GM12878 (cell line): ENCODE results near the gene APCDD1. TPM values are rescaled to one million over a fixed set of nuclear protein-coding genes. Genes with fewer than 3 reads are reported as not detected.

Experiments
- ATAC-seq: fragments of 200-7000 bp; cut with Tn5 transposase; 3 replicates; pipeline ENCODE4 v1.9.1; 2020; ENCODE audit warnings: mild to moderate bottlenecking, moderate library complexity
- BruUV-seq: library from RNA; stranded (reverse); fragments of 400-500 nt; replicated peaks from 2 replicates; lab custom pipeline; 2021; lab: Mats Ljungman, UMichigan
- CTCF ChIA-PET: fragments of 300-600 bp; sonication (Branson Sonifier 250); formaldehyde crosslinking; extraction: SDS; loops from one replicate; lab custom pipeline; 2021; ENCODE audit warnings: inconsistent platforms; lab: Yijun Ruan, JAX
- POLR2A ChIA-PET: fragments of 350-600 bp; formaldehyde crosslinking; extraction: SDS; loops from one replicate; lab custom pipeline; 2021; ENCODE audit warnings: inconsistent platforms; lab: Charles Lee
- RAD21 ChIA-PET: fragments of 300-600 bp; sonication (Branson Sonifier 250); formaldehyde crosslinking; loops from one replicate; lab custom pipeline; 2023; ENCODE audit warnings: antibody characterized with exemption; ENCODE audit not compliant: unreplicated experiment; lab: Charles Lee
- SMC1A ChIA-PET: fragments of 300-600 bp; sonication (Branson Sonifier 250); formaldehyde crosslinking; loops from one replicate; lab custom pipeline; 2023; ENCODE audit not compliant: unreplicated experiment, uncharacterized antibody; lab: Charles Lee
- DNase-seq: peaks from one replicate; pipeline ENCODE4 v3.0.0-alpha.2; 2011; ENCODE audit warnings: low read depth, low spot score
- FAIRE-seq: peaks from 3 replicates; lab custom pipeline; 2011; peaks lifted over from hg19 to GRCh38; lab: Jason Lieb, UNC
- H2AFZ ChIP-seq: 2 replicates; pipeline ENCODE4 v1.6.0; 2011; ENCODE audit warnings: low read depth, low read length, control low read depth; ENCODE audit not compliant: control insufficient read depth
- H3K27ac ChIP-seq: 2 replicates; pipeline ENCODE4 v1.5.1; 2011; ENCODE audit warnings: control low read depth; ENCODE audit not compliant: control insufficient read depth, insufficient read depth
- H3K27me3 ChIP-seq, 2 experiments: replicated peaks in 1 of 2; 2 replicates each; pipeline versions ENCODE4 v1.6.0 to v1.6.1; 2011; ENCODE audit warnings: low read length in 1 of 2; ENCODE audit not compliant: control insufficient read depth in 2 of 2, insufficient read depth in 2 of 2
- H3K36me3 ChIP-seq, 2 experiments: 2 replicates each; pipeline ENCODE4 v1.5.1; 2011; ENCODE audit warnings: low read length in 1 of 2; ENCODE audit not compliant: control insufficient read depth in 2 of 2, insufficient read depth in 2 of 2
- H3K4me1 ChIP-seq: 2 replicates; pipeline ENCODE4 v1.6.1; 2011; ENCODE audit warnings: mild to moderate bottlenecking, low read length, moderate library complexity, mixed read lengths; ENCODE audit not compliant: control insufficient read depth, insufficient read depth
- H3K4me2 ChIP-seq: 2 replicates; pipeline ENCODE4 v1.6.0; 2011; ENCODE audit warnings: control low read depth; ENCODE audit not compliant: control insufficient read depth, insufficient read depth
- H3K4me3 ChIP-seq: fragments of 200-600 bp; sonication (generic); 2 replicates; pipeline ENCODE4 v1.5.1; 2016
- H3K79me2 ChIP-seq: 2 replicates; pipeline ENCODE4 v1.6.0; 2011; ENCODE audit warnings: low read length; ENCODE audit not compliant: control insufficient read depth, insufficient read depth
- H3K9ac ChIP-seq: 2 replicates; pipeline ENCODE4 v1.8.0; 2011; ENCODE audit warnings: low read length, control low read depth, mixed read lengths; ENCODE audit not compliant: control insufficient read depth, insufficient read depth
- H3K9me3 ChIP-seq: replicated peaks from 3 replicates; pipeline ENCODE4 v1.5.1; 2011; ENCODE audit warnings: mild to moderate bottlenecking, low read length; ENCODE audit not compliant: control insufficient read depth, insufficient read depth
- H4K20me1 ChIP-seq: 2 replicates; pipeline ENCODE4 v1.6.0; 2011; ENCODE audit not compliant: control insufficient read depth, insufficient read depth
- CHD2 ChIP-seq: IDR thresholded peaks from 2 replicates; pipeline ENCODE4 v1.6.1; 2011; ENCODE audit warnings: low read depth, low read length, improper control_type of control experiment, borderline replicate concordance
- EP300 ChIP-seq, 2 experiments: fragments of 150-350 bp in 1 of 2; IDR thresholded peaks; 2 replicates each; pipeline ENCODE4 v1.6.1; 2011 to 2012; ENCODE audit warnings: low read depth in 2 of 2, low read length in 2 of 2, borderline replicate concordance in 1 of 2, improper control_type of control experiment in 1 of 2, inconsistent platforms in 1 of 2; ENCODE audit not compliant: control insufficient read depth in 1 of 2
- JUNB ChIP-seq: IDR thresholded peaks from 2 replicates; pipeline ENCODE4 v1.6.1; 2016; ENCODE audit warnings: antibody characterized with exemption, mild to moderate bottlenecking
- KDM1A ChIP-seq: fragments of 200-600 bp; sonication (generic); IDR thresholded peaks from 2 replicates; pipeline ENCODE4 v1.6.1; 2016; ENCODE audit warnings: borderline replicate concordance
- LARP7 ChIP-seq: fragments of 450-650 bp; IDR thresholded peaks from 2 replicates; pipeline ENCODE4 v1.6.1; 2017; ENCODE audit warnings: mild to moderate bottlenecking
- MTA2 ChIP-seq: fragments of 450-650 bp; IDR thresholded peaks from 2 replicates; pipeline ENCODE4 v1.6.1; 2016; ENCODE audit warnings: low read depth, mild to moderate bottlenecking, moderate library complexity
- MXI1 ChIP-seq: fragments of 150-350 bp; IDR thresholded peaks from 2 replicates; pipeline ENCODE4 v1.6.1; 2011; ENCODE audit warnings: low read depth, mild to moderate bottlenecking, inconsistent platforms, low read length, improper control_type of control experiment
- PAX5 ChIP-seq: IDR thresholded peaks from 2 replicates; pipeline ENCODE4 v1.6.1; 2011; ENCODE audit warnings: low read depth, low read length, borderline replicate concordance
- RAD51 ChIP-seq: fragments of 450-650 bp; IDR thresholded peaks from 2 replicates; pipeline ENCODE4 v1.6.1; 2016; ENCODE audit warnings: moderate library complexity, mild to moderate bottlenecking, inconsistent platforms
- RBBP5 ChIP-seq: fragments of 200-600 bp; sonication (generic); conservative IDR thresholded peaks from 2 replicates; pipeline ENCODE4 v1.6.1; 2016
- RELA ChIP-seq: fragments of 450-650 bp; IDR thresholded peaks from 2 replicates; pipeline ENCODE4 v1.8.0; 2014; ENCODE audit warnings: borderline replicate concordance; ENCODE audit not compliant: partially characterized antibody
- SMAD1 ChIP-seq: fragments of 450-650 bp; IDR thresholded peaks from 2 replicates; pipeline ENCODE4 v1.6.1; 2018; ENCODE audit warnings: mild to moderate bottlenecking, low read depth; ENCODE audit not compliant: partially characterized antibody
- SREBF1 ChIP-seq: IDR thresholded peaks from 2 replicates; pipeline ENCODE4 v1.6.1; 2012; ENCODE audit warnings: mild to moderate bottlenecking, low read length
- SUZ12 ChIP-seq: fragments of 200-600 bp; sonication (generic); IDR thresholded peaks from one replicate; pipeline ENCODE4 v1.6.1; 2018; ENCODE audit warnings: antibody characterized with exemption, mild to moderate bottlenecking; ENCODE audit not compliant: unreplicated experiment
- TCF7 ChIP-seq: IDR thresholded peaks from 2 replicates; pipeline ENCODE4 v1.6.1; 2014; ENCODE audit warnings: antibody characterized with exemption, borderline replicate concordance
- YY1 ChIP-seq: IDR thresholded peaks from 2 replicates; pipeline ENCODE4 v1.6.1; 2011; ENCODE audit warnings: low read depth, mild to moderate bottlenecking, low read length
- ZBED1 ChIP-seq: IDR thresholded peaks from 2 replicates; pipeline ENCODE4 v1.6.1; 2016; ENCODE audit warnings: borderline replicate concordance
- ZNF622 ChIP-seq: fragments of 450-650 bp; IDR thresholded peaks from 2 replicates; pipeline ENCODE4 v1.6.1; 2017; ENCODE audit warnings: mild to moderate bottlenecking, inconsistent platforms
- WGBS: methylation state at CpG from one replicate; pipeline ENCODE4 v1.1.6; 2016; ENCODE audit warnings: low lambda C conversion rate; ENCODE audit not compliant: insufficient replicate concordance, insufficient coverage; ENCODE audit errors: missing lambda C conversion rate; 5-methylcytosine and 5-hydroxymethylcytosine counted together
- in situ Hi-C: fragments of 300-500 bp; cut with MboI; formaldehyde crosslinking; loops from 9 replicates; pipeline ENCODE4 v1.14.3; 2018; ENCODE audit warnings: mixed read lengths
- intact Hi-C: fragments of 100-400 bp; cut with micrococcal nuclease; formaldehyde crosslinking; loops from one replicate; pipeline ENCODE4 v1.14.2; 2022; ENCODE audit not compliant: unreplicated experiment
- polyA plus RNA-seq, 11 experiments: library from polyadenylated mRNA; depleted of rRNA in 4 of 11; unstranded in 6 of 11; stranded (reverse) in 5 of 11; fragments of >200 nt; fragmentation: Nextera tagmentation in 4 of 11; fragmentation: Illumina TruSeq in 1 of 11; extraction: Ambion mirVana in 4 of 11; extraction: Trizol in 1 of 11; gene quantifications; 1 replicate in 1 of 11; 2 replicates in 10 of 11; pipeline versions ENCODE4 v1.2.1 to v1.2.3, GENCODE V29; 2011 to 2016; ENCODE audit warnings: inconsistent platforms in 2 of 11, missing spikeins in 2 of 11, low read depth in 1 of 11
- total RNA-seq, 4 experiments: library from RNA; depleted of rRNA in 3 of 4; stranded (reverse); fragments of >200 nt in 3 of 4; fragmentation: Illumina TruSeq in 1 of 4; extraction: Trizol in 1 of 4; gene quantifications; 2 replicates each; pipeline versions ENCODE4 v1.2.1 to v1.2.3, GENCODE V29; 2013 to 2021
- TF ChIP-seq, protein P1 (sequence below): IDR thresholded peaks from 2 replicates; pipeline ENCODE4 v1.6.1; 2012; ENCODE audit warnings: improper control_type of control experiment, low read depth, low read length; ENCODE audit not compliant: insufficient replicate concordance

Gene APCDD1
- total and polyA plus RNA-seq, 10 of the 15 experiments (the other 5 are each of a cell fraction or from before 2014, with no cell fraction given): not detected

DNA sequence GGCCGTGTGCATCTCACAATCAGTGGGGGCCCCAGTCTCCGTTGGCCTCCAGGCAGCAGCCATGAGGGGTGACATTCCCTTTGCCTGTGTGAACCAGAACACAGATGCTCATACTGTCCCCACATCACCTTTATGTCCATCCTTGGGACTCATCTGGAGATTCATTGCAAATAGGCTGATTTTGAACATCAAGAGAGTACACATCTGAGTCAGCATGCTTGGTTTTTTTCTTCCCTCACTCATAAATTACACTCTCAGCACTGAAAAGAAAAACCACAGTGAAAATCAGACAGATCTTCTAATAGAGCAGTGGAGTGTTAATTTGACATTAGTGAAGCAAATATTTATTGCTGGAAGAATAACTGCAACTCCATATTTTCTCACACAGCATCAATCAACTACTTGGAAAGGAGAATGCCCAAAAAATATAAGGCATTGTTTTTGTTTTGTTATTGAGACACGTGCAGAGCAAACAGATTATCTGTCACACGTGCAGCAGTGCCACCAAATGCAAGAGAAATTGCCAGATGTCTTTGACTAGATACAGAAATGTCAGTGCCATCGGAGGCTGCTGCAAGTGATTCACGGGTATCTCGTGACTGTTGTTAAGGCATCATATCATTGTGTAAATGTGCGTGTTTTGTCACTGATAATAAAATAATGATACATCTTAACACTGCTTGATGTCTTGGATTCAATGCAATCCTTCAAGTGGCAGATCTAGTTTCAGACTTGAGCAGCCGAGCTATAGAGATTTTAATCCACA lies 10.9 kb downstream of the APCDD1 start (continued):
- TF ChIP-seq SMAD1: no peak
- TF ChIP-seq EP300 (IDR thresholded peaks at IDR 0.05; ENCODE audit: borderline replicate concordance in 1 of 2, control insufficient read depth in 1 of 2, low read depth in 2 of 2, low read length in 2 of 2): no peak
- TF ChIP-seq RAD51: no peak
- TF ChIP-seq RELA: no peak
- TF ChIP-seq RBBP5: no peak
- TF ChIP-seq MTA2: peak; percentile 31; the same call in 1 of the 2 replicates
- TF ChIP-seq JUNB: peak; percentile 11; the same call in 1 of the 2 replicates
- no peak for TF ChIP-seq PAX5

DNA sequence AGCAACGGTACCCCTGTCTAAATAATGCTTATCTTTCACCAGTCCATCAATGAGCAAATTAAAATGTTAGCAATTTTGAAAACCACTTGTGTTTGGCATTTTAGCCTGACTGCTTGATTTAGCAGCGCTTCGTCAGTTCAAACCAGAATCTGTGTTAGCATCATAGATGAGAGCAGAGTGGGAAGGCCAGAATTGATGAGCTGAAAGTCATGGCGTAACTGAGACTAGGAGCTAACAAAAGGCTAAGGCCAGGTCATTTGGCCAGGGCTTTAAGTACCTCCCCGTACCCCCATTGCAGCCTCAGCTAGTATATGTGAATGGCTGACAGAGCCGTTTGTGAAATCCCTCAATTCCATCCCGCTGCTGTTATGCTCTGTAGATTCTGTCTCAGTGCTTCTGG lies 16.0 kb downstream of the APCDD1 start:
- BruUV-seq: no TSS peak
- CTCF ChIA-PET: no interaction called here
- H3K4me2 ChIP-seq: no peak overlapping the region
- H3K9ac ChIP-seq: no peak overlapping the region
- no peak overlapping the region for H3K27ac ChIP-seq
- no peaks in the 10 kb centered on the region for H3K9me3 ChIP-seq
- no peak for FAIRE-seq
- peaks cover 2 to 4% of the 10 kb centered on the region in 2 experiments; a peak in 3 of 4 replicates for H3K27me3 ChIP-seq
- no peaks in the 10 kb centered on the region for H3K79me2 ChIP-seq
- SMC1A ChIA-PET: interaction anchor here (0.7 to 1.5 kb wide), 2 partner anchors 10 to 260 kb away, joined by 3 to 4 read pairs; no protein-coding TSS in a partner anchor
- H3K4me3 ChIP-seq: no peak overlapping the region
- in situ Hi-C loops (no loop called here), intact Hi-C loops (no loop called here)
- H4K20me1 ChIP-seq: no peaks in the 10 kb centered on the region
- POLR2A ChIA-PET: no interaction called here
- no peaks in the 10 kb centered on the region for H3K36me3 ChIP-seq
- 36% methylated on average over 7 of the region's 7 CpGs for WGBS
- ATAC-seq: no peak
- no peak for DNase-seq
- no peaks in the 10 kb centered on the region for H3K4me1 ChIP-seq
- RAD21 ChIA-PET: no interaction called here
- H2AFZ ChIP-seq: no peak overlapping the region
- TF ChIP-seq SREBF1 (no peak), KDM1A (no peak), CHD2 (no peak), MXI1 (no peak), ZBED1 (no peak), SUZ12 (no peak), ZNF622 (no peak), YY1 (no peak), TCF7 (no peak), LARP7 (no peak)
- TF ChIP-seq, protein P1, sequence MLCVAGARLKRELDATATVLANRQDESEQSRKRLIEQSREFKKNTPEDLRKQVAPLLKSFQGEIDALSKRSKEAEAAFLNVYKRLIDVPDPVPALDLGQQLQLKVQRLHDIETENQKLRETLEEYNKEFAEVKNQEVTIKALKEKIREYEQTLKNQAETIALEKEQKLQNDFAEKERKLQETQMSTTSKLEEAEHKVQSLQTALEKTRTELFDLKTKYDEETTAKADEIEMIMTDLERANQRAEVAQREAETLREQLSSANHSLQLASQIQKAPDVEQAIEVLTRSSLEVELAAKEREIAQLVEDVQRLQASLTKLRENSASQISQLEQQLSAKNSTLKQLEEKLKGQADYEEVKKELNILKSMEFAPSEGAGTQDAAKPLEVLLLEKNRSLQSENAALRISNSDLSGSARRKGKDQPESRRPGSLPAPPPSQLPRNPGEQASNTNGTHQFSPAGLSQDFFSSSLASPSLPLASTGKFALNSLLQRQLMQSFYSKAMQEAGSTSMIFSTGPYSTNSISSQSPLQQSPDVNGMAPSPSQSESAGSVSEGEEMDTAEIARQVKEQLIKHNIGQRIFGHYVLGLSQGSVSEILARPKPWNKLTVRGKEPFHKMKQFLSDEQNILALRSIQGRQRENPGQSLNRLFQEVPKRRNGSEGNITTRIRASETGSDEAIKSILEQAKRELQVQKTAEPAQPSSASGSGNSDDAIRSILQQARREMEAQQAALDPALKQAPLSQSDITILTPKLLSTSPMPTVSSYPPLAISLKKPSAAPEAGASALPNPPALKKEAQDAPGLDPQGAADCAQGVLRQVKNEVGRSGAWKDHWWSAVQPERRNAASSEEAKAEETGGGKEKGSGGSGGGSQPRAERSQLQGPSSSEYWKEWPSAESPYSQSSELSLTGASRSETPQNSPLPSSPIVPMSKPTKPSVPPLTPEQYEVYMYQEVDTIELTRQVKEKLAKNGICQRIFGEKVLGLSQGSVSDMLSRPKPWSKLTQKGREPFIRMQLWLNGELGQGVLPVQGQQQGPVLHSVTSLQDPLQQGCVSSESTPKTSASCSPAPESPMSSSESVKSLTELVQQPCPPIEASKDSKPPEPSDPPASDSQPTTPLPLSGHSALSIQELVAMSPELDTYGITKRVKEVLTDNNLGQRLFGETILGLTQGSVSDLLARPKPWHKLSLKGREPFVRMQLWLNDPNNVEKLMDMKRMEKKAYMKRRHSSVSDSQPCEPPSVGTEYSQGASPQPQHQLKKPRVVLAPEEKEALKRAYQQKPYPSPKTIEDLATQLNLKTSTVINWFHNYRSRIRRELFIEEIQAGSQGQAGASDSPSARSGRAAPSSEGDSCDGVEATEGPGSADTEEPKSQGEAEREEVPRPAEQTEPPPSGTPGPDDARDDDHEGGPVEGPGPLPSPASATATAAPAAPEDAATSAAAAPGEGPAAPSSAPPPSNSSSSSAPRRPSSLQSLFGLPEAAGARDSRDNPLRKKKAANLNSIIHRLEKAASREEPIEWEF: no peak
